IgD-negative memory B cell (primary cell): ENCODE measurements around the gene OLIG2. TPM values are rescaled to one million over a fixed set of nuclear protein-coding genes. Genes with fewer than 3 reads are reported as not detected.

Experiments
- H3K27ac Mint-ChIP-seq, 3 donors: one replicate each; pipeline ENCODE4 v1.8.0; 2020 to 2022; ENCODE audit warnings: mild to moderate bottlenecking in 3 of 3, mixed read lengths in 3 of 3, moderate library complexity in 1 of 3
- H3K27me3 Mint-ChIP-seq: one replicate; pipeline ENCODE4 v1.8.0; 2021; ENCODE audit warnings: mixed read lengths
- H3K36me3 Mint-ChIP-seq: one replicate; pipeline ENCODE4 v1.8.0; 2020; ENCODE audit warnings: mild to moderate bottlenecking, mixed read lengths
- H3K4me1 Mint-ChIP-seq, 3 donors: one replicate each; pipeline ENCODE4 v1.8.0; 2020 to 2022; ENCODE audit warnings: mixed read lengths in 3 of 3, mild to moderate bottlenecking in 1 of 3
- H3K4me3 Mint-ChIP-seq, 4 donors: one replicate each; pipeline ENCODE4 v1.8.0; 2020 to 2022; ENCODE audit warnings: mild to moderate bottlenecking in 4 of 4, mixed read lengths in 4 of 4, moderate library complexity in 3 of 4
- H3K9me3 Mint-ChIP-seq, 3 donors: one replicate each; pipeline ENCODE4 v1.8.0; 2020 to 2021; ENCODE audit warnings: mixed read lengths in 3 of 3, mild to moderate bottlenecking in 1 of 3
- polyA plus RNA-seq: library from polyadenylated mRNA; unstranded; fragments of 300-500 nt; fragmentation: Illumina TruSeq; gene quantifications from one replicate; pipeline ENCODE4 v1.2.3, GENCODE V29; 2021

OLIG2 gene
- polyA plus RNA-seq, 1 donor from 2014 or later, result not detected

GRCh38 chr21:33013626-33014025, 12.1 kb upstream of the OLIG2 start:
- Mint-ChIP-seq H3K9me3 (peaks cover 0 to 2% (median 1%) of the 10 kb centered on the region in 3 donors), H3K27ac (no peak overlapping the region), H3K27me3 (peaks cover 36% of the 10 kb centered on the region), H3K36me3 (peaks cover 2% of the 10 kb centered on the region), H3K4me3 (no peak overlapping the region), H3K4me1 (peaks cover 0 to 7% (median 0%) of the 10 kb centered on the region in 3 donors)

GRCh38 chr21:33014331-33014730, 11.4 kb upstream of the OLIG2 start:
- Mint-ChIP-seq H3K27me3 (peaks cover 43% of the 10 kb centered on the region), H3K4me3 (no peak overlapping the region), H3K27ac (no peak overlapping the region), H3K4me1 (peaks cover 0 to 13% (median 4%) of the 10 kb centered on the region in 3 donors), H3K9me3 (peaks cover 0 to 2% (median 1%) of the 10 kb centered on the region in 3 donors), H3K36me3 (peaks cover 2% of the 10 kb centered on the region)

- Mint-ChIP-seq H3K27me3 (peaks cover 47% of the 10 kb centered on the region), H3K4me3 (no peak overlapping the region), H3K27ac (no peak overlapping the region), H3K4me1 (peaks cover 0 to 16% (median 6%) of the 10 kb centered on the region in 3 donors), H3K36me3 (peaks cover 2% of the 10 kb centered on the region), H3K9me3 (peaks cover 0 to 2% (median 1%) of the 10 kb centered on the region in 3 donors)
These were observed 10.6 kb upstream of the OLIG2 start for GRCh38 chr21:33015096-33015495.

GRCh38 chr21:33015756-33016155, 10.0 kb upstream of the OLIG2 start:
- Mint-ChIP-seq H3K4me1 (peaks cover 0 to 16% (median 11%) of the 10 kb centered on the region in 3 donors), H3K36me3 (peaks cover 2% of the 10 kb centered on the region), H3K4me3 (no peak overlapping the region), H3K9me3 (peaks cover 0 to 2% (median 1%) of the 10 kb centered on the region in 3 donors), H3K27ac (no peak overlapping the region), H3K27me3 (peaks cover 49% of the 10 kb centered on the region)

GRCh38 chr21:33018707-33019465, 6.8 kb upstream of the OLIG2 start:
- peaks cover 67% of the 10 kb centered on the region for H3K27me3 Mint-ChIP-seq
- peaks cover under 1 to 16% (median 16%) of the 10 kb centered on the region in 3 donors for H3K4me1 Mint-ChIP-seq
- H3K4me3 Mint-ChIP-seq, result peak overlapping the region in 3 of 4 donors; percentile 4 to 83 (median 31)
- H3K36me3 Mint-ChIP-seq, result no peaks in the 10 kb centered on the region
- no peaks in the 10 kb centered on the region for H3K9me3 Mint-ChIP-seq
- peak overlapping the region in 1 of 3 donors; percentile 22 for H3K27ac Mint-ChIP-seq

GRCh38 chr21:33019516-33019884, 6.2 kb upstream of the OLIG2 start:
- H3K27me3 Mint-ChIP-seq, result peaks cover 68% of the 10 kb centered on the region
- no peak overlapping the region for H3K27ac Mint-ChIP-seq
- H3K4me3 Mint-ChIP-seq, result peak overlapping the region in 3 of 4 donors; percentile 4 to 83 (median 31)
- H3K36me3 Mint-ChIP-seq, result no peaks in the 10 kb centered on the region
- H3K4me1 Mint-ChIP-seq, result peaks cover 2 to 20% (median 16%) of the 10 kb centered on the region in 3 donors
- H3K9me3 Mint-ChIP-seq, result no peaks in the 10 kb centered on the region

- Mint-ChIP-seq H3K36me3 (no peaks in the 10 kb centered on the region), H3K9me3 (no peaks in the 10 kb centered on the region), H3K27me3 (peaks cover 66% of the 10 kb centered on the region), H3K4me1 (peaks cover 2 to 20% (median 16%) of the 10 kb centered on the region in 3 donors), H3K27ac (peak overlapping the region in 1 of 3 donors; percentile 21), H3K4me3 (peak overlapping the region in 2 of 4 donors; percentile 31 to 41)
These were observed 5.7 kb upstream of the OLIG2 start for GRCh38 chr21:33019885-33020557.

- Mint-ChIP-seq H3K36me3 (no peaks in the 10 kb centered on the region), H3K4me3 (peak overlapping the region in 2 of 4 donors; percentile 4 to 41), H3K4me1 (peaks cover 2 to 20% (median 16%) of the 10 kb centered on the region in 3 donors), H3K9me3 (no peaks in the 10 kb centered on the region), H3K27ac (peak overlapping the region in 1 of 3 donors; percentile 21), H3K27me3 (peaks cover 64% of the 10 kb centered on the region)
These were observed 5.1 kb upstream of the OLIG2 start for GRCh38 chr21:33020558-33021100.

- Mint-ChIP-seq H3K36me3 (no peaks in the 10 kb centered on the region), H3K4me3 (no peak overlapping the region), H3K27ac (no peak overlapping the region), H3K27me3 (peaks cover 68% of the 10 kb centered on the region), H3K4me1 (peaks cover 6 to 23% (median 18%) of the 10 kb centered on the region in 3 donors), H3K9me3 (no peaks in the 10 kb centered on the region)
These were observed 4.6 kb upstream of the OLIG2 start for GRCh38 chr21:33021150-33021549.

GRCh38 chr21:33021667-33022066, 4.1 kb upstream of the OLIG2 start:
- H3K27me3 Mint-ChIP-seq, result peaks cover 74% of the 10 kb centered on the region
- H3K4me3 Mint-ChIP-seq, result peak overlapping the region in 1 of 4 donors; percentile 27
- no peaks in the 10 kb centered on the region for H3K36me3 Mint-ChIP-seq
- H3K27ac Mint-ChIP-seq, result peak overlapping the region in 1 of 3 donors; percentile 77
- H3K9me3 Mint-ChIP-seq, result peaks cover 0 to 1% (median 0%) of the 10 kb centered on the region in 3 donors
- peaks cover 6 to 24% (median 20%) of the 10 kb centered on the region in 3 donors for H3K4me1 Mint-ChIP-seq

- Mint-ChIP-seq H3K27me3 (peaks cover 75% of the 10 kb centered on the region), H3K27ac (peak overlapping the region; percentile 10 to 77 (median 23)), H3K9me3 (peaks cover 0 to 1% (median 0%) of the 10 kb centered on the region in 3 donors), H3K36me3 (no peaks in the 10 kb centered on the region), H3K4me3 (no peak overlapping the region), H3K4me1 (peaks cover 6 to 24% (median 20%) of the 10 kb centered on the region in 3 donors)
These were observed 3.3 kb upstream of the OLIG2 start for GRCh38 chr21:33022489-33022827.

GRCh38 chr21:33022828-33023573, 2.7 kb upstream of the OLIG2 start:
- peaks cover 0 to 1% (median 0%) of the 10 kb centered on the region in 3 donors for H3K9me3 Mint-ChIP-seq
- H3K36me3 Mint-ChIP-seq, result no peaks in the 10 kb centered on the region
- peaks cover 72% of the 10 kb centered on the region for H3K27me3 Mint-ChIP-seq
- H3K27ac Mint-ChIP-seq, result peak overlapping the region in 2 of 3 donors; percentile 10 to 77
- no peak overlapping the region for H3K4me3 Mint-ChIP-seq
- peaks cover 6 to 24% (median 17%) of the 10 kb centered on the region in 3 donors for H3K4me1 Mint-ChIP-seq

GRCh38 chr21:33023574-33024200, 2.0 kb upstream of the OLIG2 start:
- Mint-ChIP-seq H3K4me1 (peaks cover 6 to 29% (median 18%) of the 10 kb centered on the region in 3 donors), H3K4me3 (peak overlapping the region in 2 of 4 donors; percentile 76 to 77), H3K36me3 (no peaks in the 10 kb centered on the region), H3K27me3 (peaks cover 70% of the 10 kb centered on the region), H3K27ac (peak overlapping the region in 2 of 3 donors; percentile 24 to 49), H3K9me3 (peaks cover 0 to 3% (median 0%) of the 10 kb centered on the region in 3 donors)
